Neutrophil (primary cell): ENCODE results near the gene DNAAF1.
A peak's percentile ranks its signal among the peaks of the same experiment; 100 is the strongest.

ENCODE experiments used
- H3K27ac ChIP-seq: fragments of 200-600 bp; sonication (generic); 2 replicates; pipeline ENCODE4 v1.5.1; 2016; ENCODE audit warnings: mild to moderate bottlenecking, moderate library complexity
- H3K27me3 ChIP-seq: fragments of 200-600 bp; sonication (generic); 2 replicates; pipeline ENCODE4 v1.6.0; 2016; ENCODE audit warnings: mild to moderate bottlenecking
- H3K36me3 ChIP-seq: fragments of 200-600 bp; sonication (generic); 2 replicates; pipeline ENCODE4 v1.5.1; 2017
- H3K4me1 ChIP-seq, 2 experiments: fragments of 200-600 bp in 1 of 2; sonication (generic) in 1 of 2; 1 replicate in 1 of 2; 2 replicates in 1 of 2; pipeline versions ENCODE4 v1.5.1 to v1.6.1; 2013 to 2016; ENCODE audit warnings: low read depth in 1 of 2, low read length in 1 of 2, mild to moderate bottlenecking in 1 of 2, moderate library complexity in 1 of 2; ENCODE audit not compliant: control insufficient read depth in 1 of 2, insufficient read depth in 1 of 2
- H3K4me3 ChIP-seq, 2 experiments: fragments of 200-600 bp in 1 of 2; sonication (generic) in 1 of 2; 1 replicate in 1 of 2; 2 replicates in 1 of 2; pipeline ENCODE4 v1.5.1; 2013 to 2016; ENCODE audit warnings: low read depth in 1 of 2, low read length in 1 of 2, mild to moderate bottlenecking in 1 of 2, moderate library complexity in 1 of 2
- H3K9me3 ChIP-seq: fragments of 200-600 bp; sonication (generic); 2 replicates; pipeline ENCODE4 v1.5.1; 2016
- CTCF ChIP-seq: fragments of 200-600 bp; sonication (generic); IDR thresholded peaks from 2 replicates; pipeline ENCODE4 v1.5.1; 2016; ENCODE audit warnings: antibody characterized with exemption

DNAAF1 gene

GRCh38 chr16:84144209-84144858, 774 bp upstream of the DNAAF1 start:
- no peaks in the 10 kb centered on the region for H3K9me3 ChIP-seq
- H3K27ac ChIP-seq = peak overlapping the region; percentile 77
- peaks cover 10 to 13% of the 10 kb centered on the region in 2 experiments for H3K4me1 ChIP-seq
- H3K4me3 ChIP-seq = peak overlapping the region; percentile 70 to 92
- peaks cover 42% of the 10 kb centered on the region for H3K27me3 ChIP-seq
- H3K36me3 ChIP-seq = no peaks in the 10 kb centered on the region
- TF ChIP-seq CTCF = no peak

GRCh38 chr16:84150926-84151325, 5.8 kb downstream of the DNAAF1 start:
- Histone ChIP-seq H3K27ac (no peak overlapping the region), H3K4me3 (no peak overlapping the region), H3K4me1 (no peaks in the 10 kb centered on the region), H3K27me3 (peaks cover 49% of the 10 kb centered on the region), H3K36me3 (no peaks in the 10 kb centered on the region), H3K9me3 (no peaks in the 10 kb centered on the region)
- no peak for TF ChIP-seq CTCF

GRCh38 chr16:84153660-84154214, 8.6 kb downstream of the DNAAF1 start:
- peaks cover 48% of the 10 kb centered on the region for H3K27me3 ChIP-seq
- no peaks in the 10 kb centered on the region for H3K4me1 ChIP-seq
- H3K36me3 ChIP-seq = no peaks in the 10 kb centered on the region
- no peaks in the 10 kb centered on the region for H3K9me3 ChIP-seq
- no peak overlapping the region for H3K4me3 ChIP-seq
- no peak for TF ChIP-seq CTCF
- no peak overlapping the region for H3K27ac ChIP-seq

- Histone ChIP-seq H3K27ac (no peak overlapping the region), H3K36me3 (no peaks in the 10 kb centered on the region), H3K9me3 (no peaks in the 10 kb centered on the region), H3K4me1 (no peaks in the 10 kb centered on the region), H3K4me3 (no peak overlapping the region), H3K27me3 (peaks cover 57% of the 10 kb centered on the region)
- no peak for TF ChIP-seq CTCF
Observed at GRCh38 chr16:84155226-84155625, 10.1 kb downstream of the DNAAF1 start.

GRCh38 chr16:84155771-84156170, 10.7 kb downstream of the DNAAF1 start:
- no peak overlapping the region for H3K27ac ChIP-seq
- H3K36me3 ChIP-seq = no peaks in the 10 kb centered on the region
- peaks cover 60% of the 10 kb centered on the region for H3K27me3 ChIP-seq
- TF ChIP-seq CTCF = no peak
- H3K4me3 ChIP-seq = no peak overlapping the region
- no peaks in the 10 kb centered on the region for H3K9me3 ChIP-seq
- no peaks in the 10 kb centered on the region for H3K4me1 ChIP-seq
